GM06990 (cell line): Measurements from ENCODE around the gene PMFBP1.

Experiments used
- DNase-seq: peaks from one replicate; pipeline ENCODE4 v3.0.0-alpha.2; 2011; ENCODE audit not compliant: insufficient read length; ENCODE audit errors: extremely low read depth
- H3K27me3 ChIP-seq: replicated peaks from 2 replicates; pipeline ENCODE4 v1.6.0; 2011; ENCODE audit warnings: low read length; ENCODE audit not compliant: control insufficient read depth, insufficient read depth
- H3K36me3 ChIP-seq: 2 replicates; pipeline ENCODE4 v1.5.1; 2011; ENCODE audit warnings: low read length; ENCODE audit not compliant: control insufficient read depth, insufficient read depth
- H3K4me3 ChIP-seq: replicated peaks from 2 replicates; pipeline ENCODE4 v1.5.1; 2011; ENCODE audit warnings: low read depth, mild to moderate bottlenecking, control low read depth, low read length
- CTCF ChIP-seq: IDR thresholded peaks from 2 replicates; pipeline ENCODE4 v1.5.1; 2011; ENCODE audit warnings: low read length, control low read depth, mild to moderate bottlenecking, inconsistent platforms; ENCODE audit not compliant: insufficient read depth, poor library complexity, severe bottlenecking

PMFBP1 gene

GRCh38 chr16:72109300-72109699 is 62.7 kb downstream of the PMFBP1 start:
- Histone ChIP-seq H3K36me3 (peaks cover 43% of the 10 kb centered on the region), H3K27me3 (no peaks in the 10 kb centered on the region), H3K4me3 (no peak overlapping the region)
- no peak for TF ChIP-seq CTCF
- DNase-seq: no peak

- H3K36me3 ChIP-seq: peaks cover 48% of the 10 kb centered on the region
- DNase-seq: no peak
- no peak for TF ChIP-seq CTCF
- no peaks in the 10 kb centered on the region for H3K27me3 ChIP-seq
- no peak overlapping the region for H3K4me3 ChIP-seq
These were observed 63.4 kb downstream of the PMFBP1 start for GRCh38 chr16:72108353-72109102.

- no peak for TF ChIP-seq CTCF
- Histone ChIP-seq H3K4me3 (no peak overlapping the region), H3K27me3 (no peaks in the 10 kb centered on the region), H3K36me3 (peaks cover 50% of the 10 kb centered on the region)
- DNase-seq: no peak
These were observed 64.6 kb downstream of the PMFBP1 start for GRCh38 chr16:72107371-72107770.

DNA sequence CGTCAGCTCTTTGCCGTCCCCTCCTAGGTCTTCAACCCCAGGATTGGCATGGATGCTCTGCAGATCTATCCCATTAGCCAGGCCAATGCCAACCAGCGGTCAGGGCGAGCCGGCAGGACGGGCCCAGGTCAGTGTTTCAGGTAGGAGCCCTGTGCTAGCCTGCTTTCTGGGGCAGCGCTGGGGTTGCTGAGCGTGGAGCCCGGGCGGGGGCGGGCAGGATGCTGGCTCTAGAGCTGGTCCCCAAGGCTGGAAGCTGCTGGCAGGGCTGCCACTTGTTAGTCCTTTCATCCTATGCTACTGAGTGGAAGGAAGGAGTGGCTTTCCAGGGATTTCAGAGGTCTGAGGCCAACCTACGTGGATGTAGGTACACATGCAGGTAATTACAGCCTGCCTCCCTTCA is 66.0 kb downstream of the PMFBP1 start:
- TF ChIP-seq CTCF: no peak
- no peak overlapping the region for H3K4me3 ChIP-seq
- no peaks in the 10 kb centered on the region for H3K27me3 ChIP-seq
- no peak for DNase-seq
- H3K36me3 ChIP-seq: peaks cover 48% of the 10 kb centered on the region

- no peak overlapping the region for H3K4me3 ChIP-seq
- no peak for TF ChIP-seq CTCF
- no peak for DNase-seq
- no peaks in the 10 kb centered on the region for H3K27me3 ChIP-seq
- H3K36me3 ChIP-seq: peaks cover 46% of the 10 kb centered on the region
These were observed 67.0 kb downstream of the PMFBP1 start for GRCh38 chr16:72104905-72105304.

GRCh38 chr16:72101195-72101594 is 70.8 kb downstream of the PMFBP1 start:
- peaks cover 50% of the 10 kb centered on the region for H3K36me3 ChIP-seq
- DNase-seq: no peak
- H3K4me3 ChIP-seq: no peak overlapping the region
- TF ChIP-seq CTCF: no peak
- no peaks in the 10 kb centered on the region for H3K27me3 ChIP-seq
